HL-60 (cell line): Measurements from ENCODE around the gene HBD.

ENCODE experiments used
- REST ChIP-seq: IDR thresholded peaks from 2 replicates; pipeline ENCODE4 v1.6.1; 2012; ENCODE audit warnings: low read depth; ENCODE audit not compliant: insufficient replicate concordance
- TF ChIP-seq, protein P1 (sequence below): IDR thresholded peaks from one replicate; pipeline ENCODE4 v1.5.1; 2011; ENCODE audit warnings: low read length, control low read depth, inconsistent platforms; ENCODE audit not compliant: insufficient read depth

- TF ChIP-seq, protein P1, sequence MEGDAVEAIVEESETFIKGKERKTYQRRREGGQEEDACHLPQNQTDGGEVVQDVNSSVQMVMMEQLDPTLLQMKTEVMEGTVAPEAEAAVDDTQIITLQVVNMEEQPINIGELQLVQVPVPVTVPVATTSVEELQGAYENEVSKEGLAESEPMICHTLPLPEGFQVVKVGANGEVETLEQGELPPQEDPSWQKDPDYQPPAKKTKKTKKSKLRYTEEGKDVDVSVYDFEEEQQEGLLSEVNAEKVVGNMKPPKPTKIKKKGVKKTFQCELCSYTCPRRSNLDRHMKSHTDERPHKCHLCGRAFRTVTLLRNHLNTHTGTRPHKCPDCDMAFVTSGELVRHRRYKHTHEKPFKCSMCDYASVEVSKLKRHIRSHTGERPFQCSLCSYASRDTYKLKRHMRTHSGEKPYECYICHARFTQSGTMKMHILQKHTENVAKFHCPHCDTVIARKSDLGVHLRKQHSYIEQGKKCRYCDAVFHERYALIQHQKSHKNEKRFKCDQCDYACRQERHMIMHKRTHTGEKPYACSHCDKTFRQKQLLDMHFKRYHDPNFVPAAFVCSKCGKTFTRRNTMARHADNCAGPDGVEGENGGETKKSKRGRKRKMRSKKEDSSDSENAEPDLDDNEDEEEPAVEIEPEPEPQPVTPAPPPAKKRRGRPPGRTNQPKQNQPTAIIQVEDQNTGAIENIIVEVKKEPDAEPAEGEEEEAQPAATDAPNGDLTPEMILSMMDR: no peak
- no peak for TF ChIP-seq REST
Measured at GRCh38 chr11:5200582-5200981, 33.7 kb downstream of the HBD start, which contains the start of gene OR51V1.
